Activated naive CD4-positive, alpha-beta T cell treated with anti-CD3 and anti-CD28 coated beads for 36 hours (primary cell): ENCODE results near the gene UGT2B17. TPM values are rescaled to one million over a fixed set of nuclear protein-coding genes. Genes with fewer than 3 reads are reported as not detected.
"Not testable (repeated sequence)": the region's sequence is repeated elsewhere in the genome, so short reads cannot be mapped to it uniquely, and the experiment has no call there.

Source experiments
- CTCF ChIA-PET: fragments of 350-600 bp; sonication (Branson Sonifier 250); formaldehyde crosslinking; loops from one replicate; lab custom pipeline; 2021; ENCODE audit warnings: antibody characterized with exemption; lab: Charles Lee
- DNase-seq: peaks from one replicate; pipeline ENCODE4 v3.0.0-alpha.2; 2020
- H3K27ac Mint-ChIP-seq: one replicate; pipeline ENCODE4 v1.8.0; 2021; ENCODE audit warnings: mild to moderate bottlenecking, mixed read lengths
- H3K27me3 Mint-ChIP-seq: one replicate; pipeline ENCODE4 v1.8.0; 2021; ENCODE audit warnings: low read depth, mixed read lengths
- H3K36me3 Mint-ChIP-seq: one replicate; pipeline ENCODE4 v1.8.0; 2021; ENCODE audit warnings: low read depth, mixed read lengths
- H3K4me1 Mint-ChIP-seq: one replicate; pipeline ENCODE4 v1.8.0; 2021; ENCODE audit warnings: low read depth, mixed read lengths
- H3K4me3 Mint-ChIP-seq: one replicate; pipeline ENCODE4 v1.8.0; 2021; ENCODE audit warnings: mild to moderate bottlenecking, moderate library complexity, mixed read lengths
- H3K9me3 Mint-ChIP-seq: one replicate; pipeline ENCODE4 v1.8.0; 2021; ENCODE audit warnings: mixed read lengths
- intact Hi-C: fragments of 100-400 bp; cut with micrococcal nuclease; formaldehyde crosslinking; loops from one replicate; pipeline ENCODE4 v1.15.1; 2023
- total RNA-seq, 2 experiments: library from RNA; stranded (reverse); gene quantifications; one replicate each; pipeline ENCODE4 v1.2.3, GENCODE V29; 2021

Gene UGT2B17
- total RNA-seq, 2 experiments from 2014 or later = not detected

DNA sequence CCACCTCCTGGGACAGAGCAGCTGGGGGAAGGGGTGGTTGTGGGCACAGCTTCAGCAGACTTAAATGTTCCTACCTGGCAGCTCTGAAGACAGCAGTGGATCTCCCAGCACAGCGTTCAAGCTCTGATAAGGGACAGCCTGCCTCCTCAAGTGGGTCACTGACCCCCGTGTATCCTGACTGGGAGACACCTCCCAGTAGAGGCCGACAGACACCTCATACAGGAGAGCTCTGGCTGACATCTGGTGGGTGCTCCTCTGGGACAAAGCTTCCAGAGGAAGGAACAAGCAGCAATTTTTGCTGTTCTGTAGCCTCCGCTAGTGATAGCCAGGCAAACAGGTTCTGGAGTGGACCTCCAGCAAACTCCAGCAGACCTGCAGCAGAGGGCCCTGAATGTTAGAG, 72.7 kb downstream of the UGT2B17 start:
- not testable (repeated sequence) for H3K27me3 Mint-ChIP-seq

DNA sequence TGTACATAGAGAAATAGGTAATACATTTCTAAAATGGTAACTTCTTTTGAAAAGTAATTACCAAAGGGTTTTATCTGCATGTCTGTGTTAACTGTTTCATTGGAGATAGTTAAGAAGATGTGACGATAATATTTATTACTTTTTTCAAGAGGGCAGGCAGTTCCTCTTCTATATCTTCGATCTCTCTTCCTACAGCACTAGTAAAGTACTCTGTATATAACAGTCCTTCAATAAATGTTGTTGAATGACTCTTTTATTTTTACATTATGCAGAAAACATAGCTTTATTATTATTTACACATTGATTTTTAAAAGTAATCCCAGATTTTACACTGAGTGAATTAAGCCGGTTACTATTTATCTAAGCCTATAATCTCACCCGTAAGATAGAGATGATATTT, 77.1 kb downstream of the UGT2B17 start:
- Mint-ChIP-seq H3K36me3 (no peaks in the 10 kb centered on the region), H3K4me1 (peaks cover 7% of the 10 kb centered on the region), H3K9me3 (no peaks in the 10 kb centered on the region), H3K4me3 (no peak overlapping the region), H3K27me3 (no peaks in the 10 kb centered on the region), H3K27ac (no peak overlapping the region)
- CTCF ChIA-PET = interaction anchor here (1.0 to 1.2 kb wide), 4 partner anchors 72 to 671 kb away, joined by 3 to 4 read pairs (median 4); no protein-coding TSS in a partner anchor
- no peak for DNase-seq
- intact Hi-C loops = loop anchor here (2.0 to 10.0 kb wide), 6 partner anchors 228 to 1683 kb away; no protein-coding TSS in a partner anchor

More for the DNA sequence above, 72.7 kb downstream of the UGT2B17 start:
- H3K4me3 Mint-ChIP-seq, H3K9me3 Mint-ChIP-seq, DNase-seq, H3K4me1 Mint-ChIP-seq, H3K27ac Mint-ChIP-seq, intact Hi-C loops, H3K36me3 Mint-ChIP-seq: not testable (repeated sequence)
- CTCF ChIA-PET = interaction anchor here (0.6 kb wide), 1 partner anchor 15 kb away, joined by 5 read pairs; no protein-coding TSS in a partner anchor

DNA sequence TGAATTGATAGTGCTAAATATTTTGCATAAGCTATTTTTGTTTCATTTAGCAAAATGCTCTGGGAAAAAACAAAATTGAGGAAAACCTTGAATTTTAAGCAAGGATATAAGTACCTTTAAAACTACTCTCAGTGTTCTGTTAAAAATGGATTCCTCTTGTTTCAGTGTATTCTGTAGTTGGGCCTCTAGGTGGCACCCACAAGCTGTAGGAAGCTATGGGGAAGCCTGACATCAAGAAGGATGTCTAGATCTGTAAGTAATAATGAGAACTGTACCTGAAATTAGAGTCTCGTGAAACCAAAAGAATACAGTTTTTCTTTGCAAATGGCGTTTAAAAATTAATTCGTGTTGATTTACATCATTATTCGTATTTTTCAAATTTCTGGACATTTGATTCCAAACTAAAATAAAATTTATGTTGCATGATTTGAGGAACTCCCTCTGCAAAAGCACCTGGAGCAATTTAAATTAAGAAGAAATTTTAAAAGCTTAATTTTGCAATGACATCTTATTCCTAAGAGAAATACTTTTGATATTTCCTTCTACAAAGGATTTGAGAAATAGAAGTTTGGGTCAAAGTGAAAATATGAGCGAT, 77.6 kb downstream of the UGT2B17 start:
- H3K36me3 Mint-ChIP-seq = no peaks in the 10 kb centered on the region
- CTCF ChIA-PET = interaction anchor here (0.6 to 1.2 kb wide), 8 partner anchors 29 to 671 kb away, joined by 3 to 4 read pairs (median 3); no protein-coding TSS in a partner anchor
- intact Hi-C loops = loop anchor here (1.0 to 10.0 kb wide), 9 partner anchors 228 to 1684 kb away; no protein-coding TSS in a partner anchor
- peak; percentile 81 for DNase-seq
- no peak overlapping the region for H3K4me3 Mint-ChIP-seq
- H3K27me3 Mint-ChIP-seq = no peaks in the 10 kb centered on the region
- H3K27ac Mint-ChIP-seq = no peak overlapping the region
- H3K9me3 Mint-ChIP-seq = no peaks in the 10 kb centered on the region
- peaks cover 7% of the 10 kb centered on the region for H3K4me1 Mint-ChIP-seq

DNA sequence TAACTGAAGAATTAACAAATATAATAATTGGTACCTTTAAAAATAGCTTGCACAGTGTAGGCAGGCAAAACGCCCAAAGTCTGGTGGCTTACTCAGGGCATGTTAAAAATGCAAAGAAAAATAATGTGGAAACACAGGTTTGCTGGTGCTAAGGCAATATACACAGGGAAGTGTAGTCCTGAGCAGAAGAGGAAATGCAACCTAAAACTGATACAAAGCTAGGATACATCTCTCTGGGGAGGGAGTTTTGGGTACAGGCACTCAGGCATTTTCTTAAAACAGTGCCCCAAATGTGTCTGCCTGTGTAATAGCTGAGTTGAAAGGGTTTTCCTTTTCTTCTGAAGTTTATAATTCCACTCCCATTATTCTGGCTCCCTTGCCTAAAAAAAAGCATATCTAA, 81.4 kb downstream of the UGT2B17 start:
- CTCF ChIA-PET = interaction anchor here (0.6 kb wide), 1 partner anchor 632 kb away, joined by 5 read pairs; no protein-coding TSS in a partner anchor
- no peak overlapping the region for H3K4me3 Mint-ChIP-seq
- H3K9me3 Mint-ChIP-seq = no peaks in the 10 kb centered on the region
- DNase-seq = no peak
- H3K36me3 Mint-ChIP-seq = no peaks in the 10 kb centered on the region
- H3K4me1 Mint-ChIP-seq = peaks cover 7% of the 10 kb centered on the region
- intact Hi-C loops = loop anchor here (5.0 to 10.0 kb wide), 4 partner anchors 823 to 1688 kb away; no protein-coding TSS in a partner anchor
- H3K27ac Mint-ChIP-seq = no peak overlapping the region
- no peaks in the 10 kb centered on the region for H3K27me3 Mint-ChIP-seq

DNA sequence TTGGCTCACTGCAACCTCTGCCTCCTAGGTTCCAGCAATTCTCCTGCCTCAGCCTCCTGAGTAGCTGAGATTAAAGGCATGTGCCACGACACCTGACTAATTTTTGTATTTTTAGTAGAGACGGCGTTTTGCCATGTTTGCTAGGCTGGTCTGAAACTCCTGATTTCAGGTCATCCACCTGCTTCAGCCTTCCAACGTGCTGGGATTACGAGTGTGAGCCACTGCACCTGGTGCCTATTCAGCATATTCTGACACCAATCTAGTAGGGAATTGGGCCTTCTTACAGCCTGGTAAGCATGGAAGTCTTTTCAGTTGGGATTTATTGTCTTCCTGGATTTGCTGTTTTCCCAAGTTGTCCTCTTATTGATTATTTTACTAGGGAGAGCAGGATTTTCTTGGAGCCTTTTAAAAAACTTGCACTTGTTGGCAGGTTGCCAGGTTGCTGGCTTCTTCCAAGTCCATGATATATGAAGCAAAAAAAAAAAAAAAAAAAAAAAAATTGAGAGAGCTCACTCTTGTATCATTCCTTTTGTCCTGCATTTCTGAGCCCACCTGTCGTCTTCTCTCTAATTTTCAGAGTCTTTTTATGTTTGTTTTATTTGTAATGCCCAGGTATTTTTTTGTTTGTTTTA, 85.2 kb downstream of the UGT2B17 start:
- Mint-ChIP-seq H3K4me1 (peaks cover 5% of the 10 kb centered on the region), H3K27me3 (no peaks in the 10 kb centered on the region), H3K36me3 (no peaks in the 10 kb centered on the region), H3K9me3 (no peaks in the 10 kb centered on the region), H3K27ac (no peak overlapping the region), H3K4me3 (no peak overlapping the region)
- intact Hi-C loops = loop anchor here (10.0 kb wide), 2 partner anchors 1124 to 1334 kb away; no protein-coding TSS in a partner anchor
- CTCF ChIA-PET = no interaction called here
- DNase-seq = no peak

DNA sequence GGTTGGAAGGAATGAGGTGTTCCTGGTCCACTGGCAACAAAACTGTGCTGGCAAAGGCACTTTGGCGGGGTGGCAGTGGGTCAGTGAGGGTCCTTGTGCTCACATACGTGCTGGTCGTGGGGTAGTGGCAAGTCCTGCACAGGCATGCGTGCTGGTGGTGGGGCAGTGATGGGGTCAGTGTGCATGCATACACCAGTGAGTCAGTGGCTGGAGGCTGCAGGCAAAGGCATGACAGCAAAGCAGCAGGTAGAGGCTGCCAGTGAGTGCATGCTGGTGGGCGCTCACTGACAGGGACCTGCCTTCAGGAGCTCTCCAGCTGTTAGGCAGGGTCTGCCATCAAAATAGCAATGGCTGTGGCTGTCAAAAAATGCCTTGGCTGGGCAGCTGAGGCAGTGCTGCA, 86.8 kb downstream of the UGT2B17 start:
- DNase-seq = no peak
- H3K36me3 Mint-ChIP-seq = no peaks in the 10 kb centered on the region
- H3K27me3 Mint-ChIP-seq = no peaks in the 10 kb centered on the region
- CTCF ChIA-PET = interaction anchor here (0.6 kb wide), 1 partner anchor 93 kb away, joined by 5 read pairs; no protein-coding TSS in a partner anchor
- intact Hi-C loops = no loop called here
- H3K4me1 Mint-ChIP-seq = peaks cover 1% of the 10 kb centered on the region
- no peaks in the 10 kb centered on the region for H3K9me3 Mint-ChIP-seq
- no peak overlapping the region for H3K27ac Mint-ChIP-seq
- no peak overlapping the region for H3K4me3 Mint-ChIP-seq

Other genes with a start within 250 kb of the UGT2B17 start
- 10 to 100 TPM; 76.3 to 81.0 TPM for gene YTHDC1, start 226.2 kb downstream of the UGT2B17 start, total RNA-seq
- not detected for gene TMPRSS11E, start 128.9 kb downstream of the UGT2B17 start, total RNA-seq
- not detected for gene UGT2B15, start 94.3 kb upstream of the UGT2B17 start, total RNA-seq
- not detected for gene UGT2B10, start 239.7 kb upstream of the UGT2B17 start, total RNA-seq